Activated naive CD8-positive, alpha-beta T cell (primary cell): ENCODE measurements around the gene IFNA8.

Source experiments
- H3K27ac Mint-ChIP-seq: one replicate; pipeline ENCODE4 v1.8.0; 2021; ENCODE audit warnings: mixed read lengths
- H3K27me3 Mint-ChIP-seq: one replicate; pipeline ENCODE4 v1.8.0; 2021; ENCODE audit warnings: mixed read lengths
- H3K36me3 Mint-ChIP-seq: one replicate; pipeline ENCODE4 v1.8.0; 2021; ENCODE audit warnings: mixed read lengths
- H3K4me1 Mint-ChIP-seq: one replicate; pipeline ENCODE4 v1.8.0; 2021; ENCODE audit warnings: low read depth, mixed read lengths
- H3K4me3 Mint-ChIP-seq: one replicate; pipeline ENCODE4 v1.8.0; 2021; ENCODE audit warnings: mild to moderate bottlenecking, mixed read lengths
- H3K9me3 Mint-ChIP-seq: one replicate; pipeline ENCODE4 v1.8.0; 2021; ENCODE audit warnings: low read depth, mixed read lengths

The IFNA8 gene

GRCh38 chr9:21450733-21451394 is 41.9 kb downstream of the IFNA8 start:
- Mint-ChIP-seq H3K4me3 (no peak overlapping the region), H3K27ac (no peak overlapping the region), H3K4me1 (no peaks in the 10 kb centered on the region), H3K36me3 (no peaks in the 10 kb centered on the region), H3K9me3 (no peaks in the 10 kb centered on the region), H3K27me3 (no peaks in the 10 kb centered on the region)

GRCh38 chr9:21452681-21453080 is 43.8 kb downstream of the IFNA8 start:
- H3K4me3 Mint-ChIP-seq: no peak overlapping the region
- H3K36me3 Mint-ChIP-seq: no peaks in the 10 kb centered on the region
- H3K27ac Mint-ChIP-seq: no peak overlapping the region
- H3K9me3 Mint-ChIP-seq: no peaks in the 10 kb centered on the region
- no peaks in the 10 kb centered on the region for H3K27me3 Mint-ChIP-seq
- H3K4me1 Mint-ChIP-seq: no peaks in the 10 kb centered on the region

- Mint-ChIP-seq H3K9me3 (no peaks in the 10 kb centered on the region), H3K4me1 (no peaks in the 10 kb centered on the region), H3K4me3 (no peak overlapping the region), H3K27ac (no peak overlapping the region), H3K36me3 (no peaks in the 10 kb centered on the region), H3K27me3 (no peaks in the 10 kb centered on the region)
These were observed 45.2 kb downstream of the IFNA8 start for GRCh38 chr9:21454149-21454548.

GRCh38 chr9:21455320-21455719 is 46.4 kb downstream of the IFNA8 start:
- Mint-ChIP-seq H3K36me3 (no peaks in the 10 kb centered on the region), H3K27ac (no peak overlapping the region), H3K4me1 (no peaks in the 10 kb centered on the region), H3K27me3 (no peaks in the 10 kb centered on the region), H3K9me3 (no peaks in the 10 kb centered on the region), H3K4me3 (no peak overlapping the region)
